HG03442 (cell line): Measurements from ENCODE around the gene CPPED1.

Experiments used
- ATAC-seq: cut with Tn5 transposase; IDR thresholded peaks from one replicate; pipeline ENCODE4 v1.9.1; 2021; ENCODE audit warnings: mild to moderate bottlenecking, moderate library complexity; ENCODE audit not compliant: unreplicated experiment

CPPED1 gene

GRCh38 chr16:12740986-12741610 lies 62.6 kb downstream of the CPPED1 start:
- no peak for ATAC-seq

GRCh38 chr16:12739738-12740137 lies 63.9 kb downstream of the CPPED1 start:
- ATAC-seq = no peak

DNA sequence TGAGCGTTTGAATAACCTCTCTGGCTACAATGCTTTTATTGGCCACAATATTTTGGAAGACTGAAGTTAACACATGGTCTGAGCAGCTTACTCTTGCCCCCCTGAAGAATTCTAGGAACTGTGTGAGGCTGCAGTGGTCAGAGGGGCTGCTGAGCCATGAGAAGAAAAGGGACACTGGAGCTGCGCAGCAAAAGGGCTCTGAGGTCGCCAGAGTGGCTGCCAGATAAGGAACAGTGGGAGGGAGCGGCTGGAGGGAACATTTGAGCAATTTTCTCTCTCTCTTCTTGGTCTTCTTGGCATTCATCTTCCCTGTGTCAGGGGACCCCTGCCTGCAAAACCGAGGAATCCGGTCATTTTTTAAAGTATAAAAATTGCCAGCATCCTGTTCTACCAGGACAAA lies 66.1 kb downstream of the CPPED1 start:
- no peak for ATAC-seq

GRCh38 chr16:12735805-12736204 lies 67.9 kb downstream of the CPPED1 start:
- ATAC-seq = no peak

DNA sequence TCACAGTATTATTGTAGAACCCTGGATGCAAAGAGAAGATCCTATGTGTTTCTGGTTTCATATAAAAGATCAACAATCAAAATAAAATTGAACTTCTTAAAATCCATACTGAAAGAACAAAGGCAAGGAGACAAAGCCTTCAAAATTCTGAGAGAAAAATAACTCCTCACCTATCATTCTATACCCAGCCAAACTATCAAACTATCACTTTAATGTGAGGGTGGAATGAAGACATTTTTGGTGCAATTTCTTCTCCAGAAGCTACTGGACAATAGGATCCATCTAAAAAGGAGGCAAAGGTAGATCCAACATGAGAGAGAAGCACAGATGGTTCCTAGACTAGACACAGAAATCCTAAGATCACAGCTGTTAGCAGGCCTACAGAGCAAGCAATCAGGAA lies 71.1 kb downstream of the CPPED1 start:
- ATAC-seq = no peak

DNA sequence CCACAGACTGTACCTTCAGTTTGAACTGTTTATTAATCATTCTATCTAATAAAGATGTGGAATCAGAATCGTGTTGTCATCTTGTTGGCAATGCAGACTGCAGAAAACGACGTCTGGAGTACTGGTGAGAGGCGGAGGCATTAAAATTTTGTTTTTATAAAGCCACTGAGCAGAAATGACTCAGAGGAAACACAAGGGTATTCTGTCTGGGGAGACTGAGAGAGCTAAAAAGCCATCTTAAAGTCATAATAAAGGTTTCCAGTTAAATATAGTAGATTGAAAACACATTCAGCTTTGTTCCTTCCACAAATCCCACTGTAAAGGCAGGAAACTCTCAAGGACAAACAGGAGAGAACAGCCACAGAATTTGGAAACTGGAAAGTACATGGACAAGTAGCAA lies 74.2 kb downstream of the CPPED1 start:
- ATAC-seq = no peak

- no peak for ATAC-seq
Measured at GRCh38 chr16:12728469-12728868, 75.2 kb downstream of the CPPED1 start.

GRCh38 chr16:12724226-12724625 lies 79.5 kb downstream of the CPPED1 start:
- ATAC-seq = no peak

- ATAC-seq = no peak
Measured at GRCh38 chr16:12723681-12724080, 80.0 kb downstream of the CPPED1 start.

- ATAC-seq = no peak
Measured at GRCh38 chr16:12721841-12722421, 81.8 kb downstream of the CPPED1 start.

DNA sequence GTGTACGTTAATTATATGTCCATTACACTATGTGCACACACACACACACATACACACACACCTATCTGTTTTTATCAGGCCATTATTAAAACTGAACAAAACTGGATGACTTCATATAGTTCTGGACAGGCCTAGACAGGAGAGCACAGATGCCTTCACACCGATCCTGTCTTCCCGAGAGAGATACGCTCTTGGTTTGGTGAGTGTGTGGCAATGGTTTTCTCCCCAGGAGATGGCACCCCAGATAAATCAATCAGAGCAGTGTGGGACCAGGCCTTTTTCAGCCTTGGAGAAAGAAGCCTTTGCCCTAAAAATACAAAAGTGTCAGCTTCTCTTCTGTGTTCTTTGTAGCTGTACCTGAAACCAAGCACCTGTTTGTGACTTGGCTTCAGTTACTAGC lies 83.7 kb downstream of the CPPED1 start:
- ATAC-seq = no peak

GRCh38 chr16:12716658-12717057 lies 87.0 kb downstream of the CPPED1 start:
- ATAC-seq = no peak

GRCh38 chr16:12709807-12710206 lies 93.9 kb downstream of the CPPED1 start:
- no peak for ATAC-seq

DNA sequence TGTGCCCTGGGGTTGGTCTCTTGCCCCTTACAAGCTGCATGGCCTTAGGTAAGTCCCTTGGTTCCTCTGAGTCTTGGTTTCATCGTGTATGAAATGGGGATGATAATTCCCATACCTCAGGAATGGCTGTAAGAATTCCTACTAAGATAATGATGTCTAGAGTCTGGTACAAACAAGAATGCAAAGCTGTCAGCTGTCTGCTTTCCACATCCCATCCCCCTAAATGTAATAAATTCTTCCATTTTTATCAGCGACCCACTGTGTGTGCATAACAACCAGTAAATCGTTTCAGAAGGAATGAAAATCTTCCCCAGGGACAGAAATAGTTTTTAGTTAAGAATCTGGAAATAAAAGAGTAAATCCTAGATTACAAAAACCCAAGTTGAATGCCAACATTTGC lies 95.4 kb downstream of the CPPED1 start:
- no peak for ATAC-seq

DNA sequence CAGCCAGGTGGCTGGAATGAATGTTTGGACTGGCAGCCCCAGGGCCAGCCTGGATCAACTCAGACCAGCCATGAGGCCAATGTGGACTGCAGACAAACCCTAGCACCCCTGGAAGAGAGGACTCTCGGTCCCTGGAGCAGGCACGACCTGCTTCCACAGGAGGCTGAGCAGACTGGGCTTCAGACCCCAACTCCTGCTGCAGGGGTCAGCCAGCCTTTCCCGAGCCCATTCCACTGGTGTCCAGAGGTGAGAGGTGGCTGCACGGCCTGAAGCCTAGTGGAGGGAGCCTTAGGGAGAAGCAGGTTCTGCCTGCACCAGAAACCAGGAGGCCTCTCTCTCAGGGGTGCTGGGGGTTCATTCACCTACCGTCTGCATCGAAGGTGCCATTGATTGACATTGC lies 97.1 kb downstream of the CPPED1 start:
- no peak for ATAC-seq

GRCh38 chr16:12704492-12705111 lies 99.1 kb downstream of the CPPED1 start:
- no peak for ATAC-seq

DNA sequence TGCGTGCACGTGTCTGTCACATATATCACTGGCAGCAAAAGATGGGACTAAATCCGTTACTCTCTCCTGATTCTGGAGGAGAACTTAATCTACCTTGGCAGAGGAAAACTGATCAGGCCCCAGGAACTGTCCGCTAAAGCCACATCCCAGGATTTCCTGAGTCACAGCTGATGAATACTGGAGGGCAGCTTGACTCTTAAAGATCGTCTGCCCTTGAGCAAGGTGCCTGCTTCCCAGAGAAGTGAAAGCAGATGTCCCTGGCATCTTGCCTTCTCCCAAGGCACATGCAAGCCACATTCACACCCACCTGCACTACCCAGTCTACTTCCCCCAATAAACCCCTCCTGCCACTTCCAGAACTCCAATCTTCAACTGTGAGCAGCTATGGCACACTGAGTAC lies 99.8 kb downstream of the CPPED1 start:
- no peak for ATAC-seq

GRCh38 chr16:12700161-12700560 lies 103.5 kb downstream of the CPPED1 start:
- ATAC-seq = no peak

DNA sequence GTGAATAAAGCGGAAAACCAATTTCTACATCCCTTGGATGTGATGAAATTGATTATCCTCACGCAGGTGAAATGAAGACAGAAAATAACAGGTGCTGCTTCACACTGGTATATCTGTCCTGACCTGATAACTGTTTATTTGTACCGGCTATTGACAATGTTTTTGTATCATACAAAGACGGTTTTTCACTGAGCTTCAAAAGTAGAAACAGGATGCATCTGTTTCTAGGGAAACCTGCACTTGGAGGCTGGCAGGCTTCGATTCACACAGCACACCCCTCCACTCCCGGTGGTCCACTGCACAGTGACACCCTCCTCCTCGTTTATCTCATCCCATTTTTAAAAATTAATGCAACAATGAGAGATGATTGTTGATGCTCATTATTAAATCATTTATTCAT lies 104.5 kb downstream of the CPPED1 start:
- ATAC-seq = no peak

DNA sequence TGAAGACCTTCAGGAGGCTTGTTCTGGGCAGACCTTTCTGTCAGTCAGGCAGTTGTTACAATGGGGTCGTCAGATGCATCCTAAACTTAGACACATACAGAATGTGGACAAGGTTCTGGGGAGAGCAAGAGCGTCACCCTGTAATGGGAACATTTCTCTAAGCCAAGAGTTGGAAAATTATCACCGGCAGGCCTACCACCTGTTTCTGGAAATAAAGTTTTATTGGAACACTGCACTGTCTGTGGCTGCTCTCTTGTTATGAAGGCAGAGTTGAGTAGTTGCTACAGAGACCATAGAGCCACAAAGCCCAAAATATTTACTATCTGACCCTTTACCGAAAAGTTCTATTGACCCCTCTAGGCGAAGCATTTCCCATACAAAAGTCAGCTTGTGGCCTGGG lies 106.2 kb downstream of the CPPED1 start:
- no peak for ATAC-seq

GRCh38 chr16:12695454-12695853 lies 108.2 kb downstream of the CPPED1 start:
- ATAC-seq = no peak

DNA sequence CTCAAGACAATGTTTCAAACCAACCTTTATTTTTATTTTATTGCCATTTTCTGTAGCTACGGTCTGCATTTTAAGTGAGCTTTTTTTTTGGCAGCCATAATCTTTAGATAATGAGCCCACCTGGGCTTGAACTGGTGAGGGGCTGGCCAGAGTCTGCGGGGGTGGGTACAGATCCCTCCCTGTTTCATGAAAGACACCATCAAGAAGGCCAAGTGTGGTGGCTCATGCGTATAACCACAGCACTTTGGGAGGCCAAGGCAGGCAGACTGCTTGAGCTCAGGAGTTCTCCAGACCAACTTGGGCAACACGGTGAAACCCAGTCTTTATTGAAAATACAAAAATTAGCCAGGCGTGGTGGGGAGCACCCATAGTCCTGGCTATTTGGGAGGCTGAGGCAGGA lies 113.7 kb downstream of the CPPED1 start:
- no peak for ATAC-seq
